Stimulated activated CD8-positive, alpha-beta memory T cell treated with anti-CD3 and anti-CD28 coated beads, Interleukin-7, amount 100 ng/mL, for 1 hour (primary cell): Measurements from ENCODE around the gene TSACC.

Source experiments
- DNase-seq, 2 donors: peaks; one replicate each; pipeline ENCODE4 v3.0.0-alpha.2; 2020; ENCODE audit warnings: low read depth in 2 of 2

The TSACC gene

DNA sequence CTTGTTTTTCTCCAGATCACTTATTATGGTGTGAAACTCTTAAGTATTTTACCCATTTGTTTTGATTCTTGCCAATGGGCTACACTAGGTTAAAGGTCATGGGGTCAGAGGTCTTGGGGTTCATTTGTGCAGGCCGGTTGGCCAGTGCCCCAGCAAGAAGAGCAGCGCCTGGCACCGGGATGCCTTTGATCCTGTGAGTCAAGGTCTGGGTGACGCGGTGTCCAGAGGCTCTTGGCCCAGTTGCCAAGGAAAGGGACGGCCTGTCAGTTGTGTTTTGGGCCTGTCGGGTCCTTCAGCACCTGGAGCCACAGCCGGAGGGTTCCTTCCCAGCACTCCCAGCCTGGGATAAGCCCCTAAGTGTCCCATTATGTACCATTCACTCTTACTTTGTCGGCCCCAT lies 55.8 kb downstream of the TSACC start:
- DNase-seq: no peak

- no peak for DNase-seq
Measured at GRCh38 chr1:156394835-156395461, 56.6 kb downstream of the TSACC start.
